A673 (cell line): Measurements from ENCODE around the gene MRPL12. TPM values are rescaled to one million over a fixed set of nuclear protein-coding genes. Genes with fewer than 3 reads are reported as not detected.

Experiments used
- BruUV-seq: library from RNA; stranded (reverse); fragments of 400-500 nt; replicated peaks from 2 replicates; lab custom pipeline; 2021; lab: Mats Ljungman, UMichigan
- CTCF ChIA-PET: fragments of 300-600 bp; sonication (Branson Sonifier 250); formaldehyde crosslinking; loops from one replicate; lab custom pipeline; 2022; ENCODE audit warnings: antibody characterized with exemption; lab: Charles Lee
- POLR2A ChIA-PET: fragments of 300-600 bp; sonication (Branson Sonifier 250); formaldehyde crosslinking; loops from one replicate; lab custom pipeline; 2022; ENCODE audit warnings: antibody characterized with exemption; ENCODE audit not compliant: low non-redundant PET; lab: Charles Lee
- DNase-seq: peaks from one replicate; pipeline ENCODE4 v3.0.0-alpha.2; 2015; ENCODE audit warnings: low spot score
- H3K27ac ChIP-seq: fragments of 200-600 bp; sonication (generic); 2 replicates; pipeline ENCODE4 v1.5.1; 2016; ENCODE audit warnings: mixed run types, low read depth, mild to moderate bottlenecking, mixed read lengths, antibody characterized with exemption, low read length; ENCODE audit not compliant: poor library complexity, severe bottlenecking
- H3K27me3 ChIP-seq: fragments of 200-600 bp; sonication (generic); replicated peaks from 2 replicates; pipeline ENCODE4 v1.6.1; 2017; ENCODE audit warnings: mixed run types, low read depth, mild to moderate bottlenecking, mixed read lengths, antibody characterized with exemption, low read length; ENCODE audit not compliant: insufficient read depth, poor library complexity
- H3K36me3 ChIP-seq: fragments of 200-600 bp; sonication (generic); 2 replicates; pipeline ENCODE4 v1.6.1; 2016; ENCODE audit warnings: mixed run types, mild to moderate bottlenecking, mixed read lengths, antibody characterized with exemption, low read length; ENCODE audit not compliant: insufficient read depth, poor library complexity, severe bottlenecking
- H3K4me1 ChIP-seq: fragments of 200-600 bp; sonication (generic); 2 replicates; pipeline ENCODE4 v1.6.1; 2017; ENCODE audit warnings: mixed run types, mild to moderate bottlenecking, mixed read lengths, antibody characterized with exemption, low read length; ENCODE audit not compliant: insufficient read depth, poor library complexity, severe bottlenecking
- H3K4me3 ChIP-seq: fragments of 200-600 bp; sonication (generic); 2 replicates; pipeline ENCODE4 v1.5.1; 2016; ENCODE audit warnings: low read depth, mixed run types, mild to moderate bottlenecking, mixed read lengths, low read length; ENCODE audit not compliant: poor library complexity, severe bottlenecking
- H3K9me3 ChIP-seq: fragments of 200-600 bp; sonication (generic); 2 replicates; pipeline ENCODE4 v1.6.1; 2016; ENCODE audit warnings: mixed run types, low read depth, mild to moderate bottlenecking, mixed read lengths, antibody characterized with exemption, low read length; ENCODE audit not compliant: poor library complexity, severe bottlenecking
- EZH2 ChIP-seq: fragments of 200-600 bp; sonication (generic); IDR thresholded peaks from 2 replicates; pipeline ENCODE4 v1.6.1; 2017; ENCODE audit warnings: borderline replicate concordance, low read depth, mild to moderate bottlenecking, mixed read lengths, antibody characterized with exemption, low read length; ENCODE audit not compliant: poor library complexity, severe bottlenecking
- intact Hi-C: fragments of 100-400 bp; cut with micrococcal nuclease; formaldehyde crosslinking; loops from one replicate; pipeline ENCODE4 v1.10.0; 2022; ENCODE audit not compliant: unreplicated experiment
- total RNA-seq: library from RNA; stranded (reverse); gene quantifications from 2 replicates; pipeline ENCODE4 v1.2.3, GENCODE V29; 2021
- TF ChIP-seq, protein P1 (sequence below): fragments of 300-800, 200-600 bp; sonication (generic); conservative IDR thresholded peaks from 2 replicates; pipeline ENCODE4 v1.5.1; 2017; ENCODE audit warnings: low read depth, mild to moderate bottlenecking, antibody characterized with exemption, low read length, moderate library complexity, mixed read lengths

Gene MRPL12
- total RNA-seq, 1 experiment from 2014 or later, result 186 TPM

DNA sequence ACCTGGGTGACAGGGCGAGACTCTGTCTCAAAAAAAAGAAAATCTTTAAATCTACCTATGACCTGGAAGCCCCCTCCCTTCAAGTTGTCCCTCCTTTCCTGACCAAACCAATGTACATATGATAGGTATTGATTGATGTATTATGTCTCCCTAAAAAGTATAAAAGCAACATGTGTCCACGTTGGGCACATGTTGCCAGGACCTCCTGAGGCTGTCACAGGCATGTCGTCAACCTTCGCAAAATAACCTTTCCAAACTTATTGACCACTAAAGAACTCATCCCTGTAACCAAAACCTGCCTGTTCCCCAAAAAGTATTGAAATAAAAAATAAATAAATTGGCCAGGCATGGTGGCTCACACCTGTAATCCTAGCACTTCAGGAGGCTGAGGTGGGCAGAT is 41.2 kb upstream of the MRPL12 start:
- CTCF ChIA-PET, result no interaction called here
- Histone ChIP-seq H3K36me3 (peaks cover 7% of the 10 kb centered on the region), H3K4me1 (peaks cover 9% of the 10 kb centered on the region), H3K27me3 (no peaks in the 10 kb centered on the region), H3K4me3 (no peak overlapping the region), H3K9me3 (no peaks in the 10 kb centered on the region), H3K27ac (no peak overlapping the region)
- no peak for DNase-seq
- intact Hi-C loops, result no loop called here
- no TSS peak for BruUV-seq
- TF ChIP-seq, protein P1, sequence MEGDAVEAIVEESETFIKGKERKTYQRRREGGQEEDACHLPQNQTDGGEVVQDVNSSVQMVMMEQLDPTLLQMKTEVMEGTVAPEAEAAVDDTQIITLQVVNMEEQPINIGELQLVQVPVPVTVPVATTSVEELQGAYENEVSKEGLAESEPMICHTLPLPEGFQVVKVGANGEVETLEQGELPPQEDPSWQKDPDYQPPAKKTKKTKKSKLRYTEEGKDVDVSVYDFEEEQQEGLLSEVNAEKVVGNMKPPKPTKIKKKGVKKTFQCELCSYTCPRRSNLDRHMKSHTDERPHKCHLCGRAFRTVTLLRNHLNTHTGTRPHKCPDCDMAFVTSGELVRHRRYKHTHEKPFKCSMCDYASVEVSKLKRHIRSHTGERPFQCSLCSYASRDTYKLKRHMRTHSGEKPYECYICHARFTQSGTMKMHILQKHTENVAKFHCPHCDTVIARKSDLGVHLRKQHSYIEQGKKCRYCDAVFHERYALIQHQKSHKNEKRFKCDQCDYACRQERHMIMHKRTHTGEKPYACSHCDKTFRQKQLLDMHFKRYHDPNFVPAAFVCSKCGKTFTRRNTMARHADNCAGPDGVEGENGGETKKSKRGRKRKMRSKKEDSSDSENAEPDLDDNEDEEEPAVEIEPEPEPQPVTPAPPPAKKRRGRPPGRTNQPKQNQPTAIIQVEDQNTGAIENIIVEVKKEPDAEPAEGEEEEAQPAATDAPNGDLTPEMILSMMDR, result no peak
- no peak for TF ChIP-seq EZH2
- POLR2A ChIA-PET, result no interaction called here

DNA sequence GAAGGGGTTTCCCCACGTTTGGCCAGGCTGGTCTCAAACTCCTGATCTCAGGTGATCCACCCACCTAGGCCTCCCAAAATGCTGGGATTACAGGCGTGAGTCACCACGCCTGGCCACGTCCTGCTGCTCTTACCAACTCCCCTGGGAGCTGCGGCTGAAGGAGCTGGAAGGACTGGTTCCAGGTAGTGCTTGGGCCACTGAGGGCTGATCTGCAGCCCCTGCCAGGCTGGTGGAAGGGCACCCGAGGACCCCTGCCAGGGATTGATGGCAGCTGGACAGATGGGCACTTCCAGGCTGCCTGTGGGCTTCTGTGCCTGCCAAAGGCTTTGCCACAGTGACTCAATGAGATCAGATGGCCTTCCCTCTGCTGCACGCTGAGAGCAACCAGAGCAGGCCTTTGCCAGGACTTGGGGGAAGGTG is 39.1 kb upstream of the MRPL12 start:
- Histone ChIP-seq H3K4me3 (no peak overlapping the region), H3K9me3 (no peaks in the 10 kb centered on the region), H3K4me1 (peaks cover 18% of the 10 kb centered on the region), H3K27me3 (no peaks in the 10 kb centered on the region), H3K36me3 (peaks cover 17% of the 10 kb centered on the region), H3K27ac (no peak overlapping the region)
- DNase-seq, result no peak
- ChIA-PET CTCF (no interaction called here), POLR2A (no interaction called here)
- no peak for TF ChIP-seq EZH2
- TF ChIP-seq, protein P1, result no peak
- BruUV-seq, result no TSS peak
- intact Hi-C loops, result no loop called here

DNA sequence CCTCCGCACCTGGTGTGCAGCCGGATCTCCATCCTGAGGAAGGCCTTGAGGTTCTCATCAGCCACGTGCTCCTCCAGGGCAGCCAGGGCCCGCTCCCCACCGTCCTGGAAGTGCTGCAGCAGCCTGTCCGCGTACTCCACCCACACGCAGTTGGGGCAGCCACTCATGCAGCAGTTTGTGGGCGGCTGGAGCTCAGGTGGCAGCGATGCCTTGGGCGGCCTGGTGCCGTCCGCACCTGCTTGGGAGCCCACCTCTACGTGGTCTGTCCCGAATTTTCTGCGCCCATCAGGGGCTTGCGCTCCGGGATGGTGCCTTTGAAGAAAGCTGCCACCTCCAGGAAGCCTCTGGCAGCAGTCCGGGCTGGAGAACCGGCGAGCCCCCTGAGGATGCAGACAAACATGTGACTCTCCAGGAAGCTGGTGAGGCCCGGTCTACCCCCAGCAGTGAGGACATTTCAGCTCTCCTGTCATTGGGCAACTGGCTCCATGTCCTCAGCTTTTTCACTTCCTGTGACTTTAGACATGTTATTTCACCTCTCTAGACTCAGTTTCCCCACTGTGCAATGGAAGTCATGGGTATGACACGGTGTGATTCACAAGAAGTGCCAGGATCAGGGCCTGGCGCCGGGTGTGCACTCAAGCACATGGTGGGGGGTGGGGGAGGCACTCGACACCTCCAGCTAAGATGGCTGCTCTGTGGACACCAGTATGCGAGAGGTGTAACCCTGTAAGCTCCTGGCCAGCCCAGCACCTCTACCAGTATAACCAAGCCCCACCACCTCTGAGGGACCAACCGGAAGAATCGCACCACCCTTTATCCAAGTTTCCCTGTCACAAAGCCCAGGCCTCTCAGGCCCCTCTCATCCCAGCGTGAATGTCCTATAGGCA is 37.7 kb upstream of the MRPL12 start:
- Histone ChIP-seq H3K27me3 (no peaks in the 10 kb centered on the region), H3K4me3 (peak overlapping the region; percentile 93), H3K27ac (peak overlapping the region; percentile 92), H3K36me3 (peaks cover 31% of the 10 kb centered on the region), H3K9me3 (no peaks in the 10 kb centered on the region), H3K4me1 (peaks cover 18% of the 10 kb centered on the region)
- POLR2A ChIA-PET, result no interaction called here
- TF ChIP-seq, protein P1, result no peak
- no peak for TF ChIP-seq EZH2
- CTCF ChIA-PET, result no interaction called here
- intact Hi-C loops, result no loop called here
- peak; percentile 57 for DNase-seq
- no TSS peak for BruUV-seq
